Right cardiac atrium (tissue), 5 donors: Measurements from ENCODE around the gene CIT. TPM values are rescaled to one million over a fixed set of nuclear protein-coding genes. Genes with fewer than 3 reads are reported as not detected.

ENCODE experiments used
- ATAC-seq, 2 donors: fragments of 200-7000 bp; cut with Tn5 transposase; one replicate each; pipeline versions ENCODE4 v1.8.0 to v1.9.1; 2020; ENCODE audit warnings: moderate library complexity in 2 of 2, mild to moderate bottlenecking in 1 of 2
- DNase-seq, 3 donors: peaks; one replicate each; pipeline ENCODE4 v3.0.0-alpha.2; 2020
- H3K27ac ChIP-seq: one replicate; pipeline ENCODE4 v1.5.1; 2013; ENCODE audit warnings: mild to moderate bottlenecking, low read length, control low read depth, moderate library complexity
- H3K27me3 ChIP-seq: one replicate; pipeline ENCODE4 v1.6.1; 2013; ENCODE audit not compliant: control insufficient read depth, insufficient read depth
- H3K4me1 ChIP-seq: one replicate; pipeline ENCODE4 v1.6.1; 2013; ENCODE audit warnings: low read length; ENCODE audit not compliant: control insufficient read depth, insufficient read depth
- H3K4me3 ChIP-seq: one replicate; pipeline ENCODE4 v1.5.1; 2013; ENCODE audit warnings: low read length, control low read depth
- H3K9me3 ChIP-seq: one replicate; pipeline ENCODE4 v1.6.1; 2013; ENCODE audit warnings: low read length; ENCODE audit not compliant: control insufficient read depth
- WGBS: extraction: QIAGEN DNeasy Blood & Tissue Kit; methylation state at CpG from one replicate; pipeline ENCODE4 v1.1.7; 2013; 5-methylcytosine and 5-hydroxymethylcytosine counted together
- intact Hi-C, 4 donors: fragments of 100-400 bp; cut with DNase I; formaldehyde crosslinking; loops; one replicate each; pipeline versions ENCODE4 v1.11.0 to v1.14.0; 2022 to 2023
- polyA plus RNA-seq: library from polyadenylated mRNA; stranded (reverse); fragments of 200-250 nt; gene quantifications from one replicate; pipeline ENCODE4 v1.2.3, GENCODE V29; 2013
- total RNA-seq, 4 donors: library from RNA; stranded (reverse); fragmentation: NEBNext Ultra II Directional; extraction: Animal tissue kit (Norgen Biotek cat#: 25700); gene quantifications; one replicate each; pipeline ENCODE4 v1.2.1, GENCODE V29; 2021
- donor health status: healthy with polysubstance abuse.
- donor health status: DM: no; HTN: yes; CAD: no.
- donor health status: DM: no; HTN: no; CAD: no.
- donor health status: DM: no; HTN: yes; CAD: no; lungs with severe emphysema.
- donor health status: DM: yes; HTN: yes; CAD: no.

The CIT gene
- total and polyA plus RNA-seq, 5 donors: 0.61 to 3.0 (median 2.4) TPM

DNA sequence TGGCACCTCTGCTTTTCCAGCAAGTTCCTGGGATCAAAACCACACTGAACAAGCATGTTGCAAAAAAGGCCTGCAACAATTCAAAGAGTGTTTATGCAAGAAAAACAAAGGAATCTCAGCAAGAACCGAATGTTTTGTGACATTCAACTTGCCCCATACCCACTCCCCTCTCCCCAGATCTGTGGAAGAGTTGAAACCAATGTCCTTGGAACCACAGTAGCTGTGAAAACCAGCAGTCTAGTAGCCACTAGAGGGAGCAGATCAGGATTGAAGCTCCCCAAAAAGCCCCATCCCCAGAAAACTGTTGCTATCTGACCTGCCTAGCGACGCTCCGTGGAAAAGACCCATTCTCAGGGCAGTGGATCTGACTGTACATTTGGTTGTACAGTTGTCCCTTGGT is 182.1 kb downstream of the CIT start:
- ATAC-seq: no peak
- Histone ChIP-seq H3K27me3 (no peaks in the 10 kb centered on the region), H3K4me3 (no peak overlapping the region), H3K27ac (no peak overlapping the region), H3K9me3 (no peaks in the 10 kb centered on the region), H3K4me1 (no peaks in the 10 kb centered on the region)
- no peak for DNase-seq
- WGBS: 85% methylated on average over 4 of the region's 4 CpGs
- intact Hi-C loops: loop anchor here in 1 of 4 donors (10.0 kb wide), 1 partner anchor 200 kb away; no protein-coding TSS in a partner anchor

DNA sequence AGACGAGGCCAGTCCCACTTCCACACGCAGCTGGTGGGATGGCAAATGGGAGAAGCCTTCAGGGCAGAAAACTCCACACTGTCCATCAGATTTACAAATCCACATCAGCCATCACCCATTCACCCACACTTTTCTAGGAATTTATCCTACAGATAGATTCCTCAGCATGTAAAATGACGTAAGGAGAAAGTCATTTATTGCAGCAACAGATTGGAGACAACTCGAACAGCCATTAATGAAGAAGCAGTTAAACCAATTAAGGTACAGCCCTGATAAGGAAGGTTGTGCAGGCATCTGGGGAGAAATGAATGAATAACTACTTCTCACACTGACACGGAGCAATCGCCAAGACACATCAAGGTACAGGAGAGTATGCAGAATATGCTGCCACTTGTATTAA is 183.0 kb downstream of the CIT start:
- 91% methylated on average over 6 of the region's 6 CpGs for WGBS
- no peak for DNase-seq
- Histone ChIP-seq H3K27ac (no peak overlapping the region), H3K9me3 (no peaks in the 10 kb centered on the region), H3K27me3 (no peaks in the 10 kb centered on the region), H3K4me3 (no peak overlapping the region), H3K4me1 (no peaks in the 10 kb centered on the region)
- intact Hi-C loops: loop anchor here in 1 of 4 donors (10.0 kb wide), 1 partner anchor 201 kb away; no protein-coding TSS in a partner anchor
- ATAC-seq: no peak

DNA sequence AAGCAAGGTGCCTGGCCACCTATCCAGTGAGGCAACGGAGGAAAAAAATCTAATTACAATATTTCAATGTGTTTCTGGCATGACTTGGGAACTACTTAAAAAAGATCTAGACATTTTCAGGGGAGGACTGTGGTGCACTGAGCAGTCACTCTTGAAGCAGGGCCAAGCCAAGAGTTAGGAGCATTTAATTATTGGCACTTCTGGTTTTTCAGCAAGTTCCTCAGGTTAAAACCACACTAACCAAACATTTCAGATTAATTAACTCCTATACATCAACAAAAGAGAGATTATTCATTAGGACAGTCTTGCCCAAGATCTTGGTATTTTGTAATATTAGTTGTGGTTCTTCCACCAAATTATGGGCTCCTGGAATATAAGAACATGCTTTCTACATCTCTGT is 183.6 kb downstream of the CIT start:
- intact Hi-C loops: loop anchor here in 1 of 4 donors (10.0 kb wide), 1 partner anchor 201 kb away; no protein-coding TSS in a partner anchor
- Histone ChIP-seq H3K27ac (no peak overlapping the region), H3K27me3 (no peaks in the 10 kb centered on the region), H3K4me3 (no peak overlapping the region), H3K9me3 (no peaks in the 10 kb centered on the region), H3K4me1 (no peaks in the 10 kb centered on the region)
- WGBS: 41% methylated on average over 1 of the region's 1 CpG
- peak in 1 of 2 donors; percentile 34 for ATAC-seq
- no peak for DNase-seq

DNA sequence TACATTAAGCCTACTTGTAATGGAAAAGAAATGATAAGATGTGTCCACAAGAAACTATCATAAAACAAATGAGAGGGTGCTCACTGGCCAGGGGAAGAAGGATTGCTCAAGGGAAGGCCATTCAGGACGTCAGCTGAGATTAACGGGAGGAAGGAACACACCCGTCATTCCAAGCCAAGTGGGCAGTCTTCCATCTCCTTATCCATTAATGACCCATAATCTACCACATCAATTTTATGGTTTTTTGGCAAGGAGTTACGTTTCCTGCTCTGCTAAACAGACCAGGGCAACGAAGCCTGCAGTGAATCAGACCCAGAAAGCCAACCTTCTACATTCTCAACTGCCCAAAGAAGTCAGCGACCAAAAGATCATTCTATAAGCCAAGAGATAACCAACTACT is 184.1 kb downstream of the CIT start:
- peak in 2 of 3 donors; percentile 68 to 69 for DNase-seq
- no peak overlapping the region for H3K27ac ChIP-seq

DNA sequence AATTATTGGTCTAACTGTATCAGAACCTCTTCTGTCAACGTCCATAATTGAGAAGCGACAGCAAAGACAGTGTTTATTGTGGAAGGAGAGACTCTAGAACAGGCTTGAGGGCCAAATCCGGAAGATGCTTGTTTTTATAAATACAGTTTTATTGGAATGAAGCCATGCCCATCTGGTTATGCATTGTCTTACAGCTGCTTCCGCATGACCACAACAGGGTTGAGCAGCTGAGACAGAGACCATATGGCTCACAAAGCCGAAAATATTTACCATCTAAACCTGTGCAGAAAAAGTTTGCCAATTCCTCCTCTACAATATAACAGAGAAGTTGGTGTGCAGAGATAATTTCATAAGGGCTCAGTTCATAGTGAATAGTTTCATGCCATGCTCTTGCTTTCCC is 184.7 kb downstream of the CIT start:
- intact Hi-C loops: loop anchor here in 1 of 4 donors (10.0 kb wide), 1 partner anchor 202 kb away; no protein-coding TSS in a partner anchor
- Histone ChIP-seq H3K27me3 (no peaks in the 10 kb centered on the region), H3K4me1 (no peaks in the 10 kb centered on the region), H3K4me3 (no peak overlapping the region), H3K27ac (peak overlapping the region; percentile 34), H3K9me3 (no peaks in the 10 kb centered on the region)
- no peak for DNase-seq
- 56% methylated on average over 5 of the region's 5 CpGs for WGBS
- peak in 1 of 2 donors; percentile 3 for ATAC-seq

More for the DNA sequence above, 184.1 kb downstream of the CIT start:
- peak; percentile 93 to 96 for ATAC-seq
- intact Hi-C loops: loop anchor here in 1 of 4 donors (10.0 kb wide), 1 partner anchor 202 kb away; no protein-coding TSS in a partner anchor
- H3K27me3 ChIP-seq: no peaks in the 10 kb centered on the region
- H3K4me3 ChIP-seq: no peak overlapping the region
- no peaks in the 10 kb centered on the region for H3K9me3 ChIP-seq
- no peaks in the 10 kb centered on the region for H3K4me1 ChIP-seq
- 25% methylated on average over 6 of the region's 6 CpGs for WGBS

DNA sequence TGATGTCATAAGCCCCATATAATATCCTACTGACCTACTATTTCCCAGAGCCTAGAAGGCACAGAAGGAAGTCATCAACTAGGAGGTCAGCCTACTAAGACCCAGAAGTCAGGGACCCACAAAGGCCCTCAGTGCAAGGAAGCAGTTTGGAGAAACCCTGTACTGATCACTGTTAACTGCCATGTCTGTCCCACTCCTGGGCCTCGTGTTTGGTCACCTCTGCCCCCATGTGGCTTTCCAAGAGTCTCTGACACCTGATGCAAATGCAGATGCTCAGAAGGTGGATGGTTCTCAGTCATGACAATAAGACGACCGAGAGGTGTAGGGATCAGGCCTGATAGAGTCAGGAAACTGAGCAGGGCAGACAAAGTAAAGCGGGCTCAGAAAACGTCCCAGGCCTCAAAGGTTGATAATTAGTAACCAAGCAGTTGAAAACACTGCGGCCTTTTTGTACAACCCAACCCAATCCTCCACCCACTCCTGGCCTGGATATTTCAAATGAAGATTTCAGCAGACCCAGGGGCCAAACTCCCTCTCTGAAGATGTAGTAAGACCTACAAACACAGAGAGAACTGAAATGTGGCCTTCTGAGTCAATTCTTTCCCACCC is 185.8 kb downstream of the CIT start:
- intact Hi-C loops: loop anchor here in 1 of 4 donors (10.0 kb wide), 1 partner anchor 203 kb away; no protein-coding TSS in a partner anchor

DNA sequence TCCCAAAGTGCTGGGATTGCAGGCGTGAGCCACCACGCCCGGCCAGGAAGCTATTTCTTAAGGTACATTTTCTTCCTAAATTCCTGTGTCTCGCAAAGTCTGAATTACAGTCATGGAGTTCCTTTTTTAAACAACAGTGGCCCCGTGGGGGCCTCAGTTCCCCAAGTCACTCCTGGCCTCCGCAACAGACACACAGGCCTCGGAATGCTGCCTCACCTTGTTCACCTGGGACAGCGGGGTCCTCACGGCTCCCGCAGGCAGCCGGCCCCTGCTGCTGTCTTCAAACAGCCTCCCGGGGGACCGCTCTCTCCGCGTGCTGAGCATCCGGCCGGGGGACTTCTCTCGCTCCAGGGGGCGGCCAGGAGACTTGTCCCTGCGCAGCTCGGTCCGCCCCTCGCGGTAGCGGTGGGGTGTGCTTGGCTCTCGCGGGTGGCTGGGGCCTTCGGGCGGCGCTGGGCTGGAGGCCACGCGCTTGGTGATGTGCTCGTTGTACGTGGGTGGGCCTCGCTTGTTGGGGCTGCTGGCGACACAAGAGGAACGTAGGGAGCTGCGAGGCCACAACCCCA is 187.1 kb downstream of the CIT start:
- intact Hi-C loops: loop anchor here in 1 of 4 donors (10.0 kb wide), 1 partner anchor 205 kb away; no protein-coding TSS in a partner anchor
- no peak overlapping the region for H3K4me3 ChIP-seq
- no peaks in the 10 kb centered on the region for H3K4me1 ChIP-seq
- DNase-seq (no peak), ATAC-seq (no peak)
- no peaks in the 10 kb centered on the region for H3K9me3 ChIP-seq
- 98% methylated on average over 38 of the region's 38 CpGs for WGBS
- H3K27me3 ChIP-seq: no peaks in the 10 kb centered on the region
- no peak overlapping the region for H3K27ac ChIP-seq

More for the DNA sequence above, 185.8 kb downstream of the CIT start:
- ATAC-seq (no peak), DNase-seq (no peak)
- Histone ChIP-seq H3K27ac (no peak overlapping the region), H3K4me1 (no peaks in the 10 kb centered on the region), H3K27me3 (no peaks in the 10 kb centered on the region), H3K4me3 (no peak overlapping the region), H3K9me3 (no peaks in the 10 kb centered on the region)
- 89% methylated on average over 6 of the region's 6 CpGs for WGBS

DNA sequence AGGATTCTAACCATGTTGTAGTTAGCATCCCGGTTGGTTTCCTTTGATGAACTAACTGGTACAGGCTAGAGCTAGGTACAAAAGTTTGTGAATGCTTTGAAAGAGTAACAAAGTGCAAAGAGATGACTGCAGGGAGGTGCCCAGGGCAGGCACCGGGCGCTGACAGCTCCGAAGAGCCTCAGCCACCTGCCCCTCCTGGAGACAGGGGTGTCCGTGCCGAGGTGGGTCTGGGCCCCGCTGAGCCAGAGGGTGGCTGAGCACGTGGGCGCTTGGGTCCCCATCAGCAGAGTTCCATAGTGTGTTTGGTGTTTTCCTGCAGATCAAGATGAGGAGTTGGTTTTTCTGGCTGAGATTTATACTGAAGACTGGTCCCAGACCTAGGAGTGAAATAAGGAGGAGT is 189.2 kb downstream of the CIT start:
- H3K27ac ChIP-seq: no peak overlapping the region
- WGBS: 93% methylated on average over 9 of the region's 9 CpGs
- no peak for ATAC-seq
- H3K4me3 ChIP-seq: no peak overlapping the region
- intact Hi-C loops: no loop called here
- H3K27me3 ChIP-seq: no peaks in the 10 kb centered on the region
- no peak for DNase-seq
- no peaks in the 10 kb centered on the region for H3K9me3 ChIP-seq
- H3K4me1 ChIP-seq: no peaks in the 10 kb centered on the region

DNA sequence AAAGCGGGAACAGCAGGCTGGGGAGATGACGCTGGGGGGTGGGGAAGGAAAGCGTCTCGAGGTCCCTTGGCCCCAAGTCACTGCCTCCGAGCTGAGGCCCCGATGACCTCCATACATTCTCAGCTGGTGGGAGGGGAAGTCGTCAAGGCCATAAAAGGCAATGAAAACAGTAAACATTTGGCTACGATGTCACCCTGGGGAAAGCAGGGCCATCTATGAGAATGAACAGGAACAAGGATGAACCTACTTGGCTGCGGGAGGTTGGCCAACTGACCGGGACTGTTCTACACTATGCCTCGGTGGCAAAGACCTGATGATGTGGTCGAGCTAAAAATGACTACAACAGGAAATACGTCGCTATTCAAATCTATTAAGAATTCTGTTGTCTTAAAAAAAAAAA is 189.7 kb downstream of the CIT start:
- no peaks in the 10 kb centered on the region for H3K27me3 ChIP-seq
- H3K9me3 ChIP-seq: no peaks in the 10 kb centered on the region
- no peak overlapping the region for H3K27ac ChIP-seq
- no peak for DNase-seq
- 61% methylated on average over 14 of the region's 14 CpGs for WGBS
- H3K4me1 ChIP-seq: no peaks in the 10 kb centered on the region
- ATAC-seq: no peak
- intact Hi-C loops: no loop called here
- H3K4me3 ChIP-seq: no peak overlapping the region

DNA sequence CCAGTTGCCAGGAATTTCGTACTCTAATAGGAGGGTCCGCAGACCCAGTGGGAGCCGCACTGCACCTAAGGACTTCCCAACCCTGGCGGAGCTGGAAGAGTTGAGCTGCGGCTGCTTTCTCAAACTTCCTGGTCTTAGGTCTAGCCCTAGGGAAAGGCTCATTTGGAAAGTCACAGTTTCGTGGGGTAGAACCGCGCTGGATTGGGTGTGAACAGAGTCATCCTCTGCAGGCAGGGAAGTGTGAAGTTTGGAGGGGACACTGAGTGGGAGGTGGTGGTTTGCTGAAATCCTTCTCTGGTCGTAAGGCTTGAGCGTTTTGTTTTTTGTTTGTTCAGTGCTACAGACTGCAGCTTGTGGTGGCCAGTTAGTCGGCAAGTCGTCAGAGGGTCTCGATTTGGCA is 190.3 kb downstream of the CIT start:
- H3K9me3 ChIP-seq: no peaks in the 10 kb centered on the region
- no peak overlapping the region for H3K27ac ChIP-seq
- no peaks in the 10 kb centered on the region for H3K27me3 ChIP-seq
- H3K4me3 ChIP-seq: no peak overlapping the region
- 83% methylated on average over 13 of the region's 13 CpGs for WGBS
- DNase-seq (no peak), ATAC-seq (no peak)
- no peaks in the 10 kb centered on the region for H3K4me1 ChIP-seq
- intact Hi-C loops: no loop called here

DNA sequence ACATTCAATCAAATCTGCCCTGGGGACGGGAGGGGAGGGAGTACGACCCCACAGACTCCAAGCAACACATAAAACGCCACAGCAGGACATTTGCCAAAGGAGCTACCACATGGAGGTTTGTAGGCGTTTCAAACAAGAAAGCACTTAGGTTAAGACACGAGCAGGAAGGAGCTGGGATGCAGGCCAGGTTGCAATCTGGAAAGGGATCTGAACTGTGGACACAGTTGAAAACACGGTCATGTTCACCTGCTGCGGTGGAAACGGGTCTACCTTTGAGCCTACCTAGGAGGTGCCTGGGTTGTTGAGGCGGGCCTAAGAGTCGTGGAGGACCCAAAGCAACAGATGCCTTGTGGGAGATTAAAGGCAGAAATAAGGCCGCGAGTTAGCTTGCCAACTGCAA is 190.8 kb downstream of the CIT start:
- WGBS: 75% methylated on average over 12 of the region's 12 CpGs
- no peak for DNase-seq
- Histone ChIP-seq H3K9me3 (no peaks in the 10 kb centered on the region), H3K4me1 (no peaks in the 10 kb centered on the region), H3K27me3 (no peaks in the 10 kb centered on the region), H3K27ac (no peak overlapping the region), H3K4me3 (no peak overlapping the region)
- intact Hi-C loops: no loop called here
- no peak for ATAC-seq
